GM12892 (cell line): ENCODE data around the gene LRRC74B.

ENCODE experiments used
- POLR2A ChIP-seq: IDR thresholded peaks from 2 replicates; pipeline ENCODE4 v1.6.1; 2011; ENCODE audit warnings: low read depth, low read length, control low read depth
- POLR2AphosphoS5 ChIP-seq: IDR thresholded peaks from 2 replicates; pipeline ENCODE4 v1.6.1; 2011; ENCODE audit warnings: low read depth, low read length, control low read depth

- no peak for TF ChIP-seq POLR2A
- no peak for TF ChIP-seq POLR2AphosphoS5
Measured at GRCh38 chr22:21047035-21047661, 1.4 kb downstream of the LRRC74B start.
